ENCODE data around the gene OCSTAMP.

OCSTAMP gene

GRCh38 chr20:46572790-46573189 lies 22.3 kb upstream of the OCSTAMP start:
- DNase-seq, result no peak

DNA sequence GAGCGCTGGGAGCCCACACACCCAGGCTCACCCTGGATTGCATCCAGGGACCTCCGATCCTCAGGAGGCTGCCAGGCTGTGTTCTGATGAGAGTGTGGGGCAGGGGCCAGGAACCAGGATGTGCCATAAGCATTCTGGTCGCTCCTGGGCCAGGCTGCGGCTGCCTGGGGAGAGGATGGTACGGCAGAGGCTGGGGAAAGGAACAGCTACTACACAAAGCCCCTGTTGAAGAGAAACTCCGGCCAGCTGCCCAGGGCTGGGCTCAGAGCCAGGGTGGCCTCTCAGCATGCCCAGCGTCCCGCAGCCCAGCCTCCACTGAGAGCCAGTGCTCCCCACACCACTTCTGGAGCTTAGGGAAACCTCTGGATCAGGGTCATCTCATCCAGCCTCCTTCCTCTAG lies 21.7 kb upstream of the OCSTAMP start:
- DNase-seq, result no peak

GRCh38 chr20:46571418-46571817 lies 21.0 kb upstream of the OCSTAMP start:
- no peak for DNase-seq

- no peak for DNase-seq
Observed at GRCh38 chr20:46570956-46571355, 20.5 kb upstream of the OCSTAMP start.

DNA sequence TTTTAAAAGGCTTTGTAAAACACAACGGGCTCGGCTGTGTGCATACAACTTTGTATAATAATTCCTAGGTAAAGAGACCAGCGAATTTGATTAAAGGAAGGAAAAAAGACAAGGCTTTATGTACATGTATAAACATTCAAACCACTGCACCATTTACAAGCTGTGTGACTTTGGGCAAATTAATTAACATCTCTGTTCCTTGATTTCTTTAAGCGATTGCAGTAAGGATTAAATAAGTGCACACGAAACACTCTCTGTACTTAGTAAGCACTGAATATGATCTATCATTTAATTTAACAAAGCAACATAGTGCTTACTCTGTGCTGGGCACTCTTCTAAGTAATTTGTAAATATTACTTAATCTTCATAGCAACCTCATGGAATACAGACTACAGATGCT lies 19.5 kb upstream of the OCSTAMP start:
- no peak for DNase-seq

DNA sequence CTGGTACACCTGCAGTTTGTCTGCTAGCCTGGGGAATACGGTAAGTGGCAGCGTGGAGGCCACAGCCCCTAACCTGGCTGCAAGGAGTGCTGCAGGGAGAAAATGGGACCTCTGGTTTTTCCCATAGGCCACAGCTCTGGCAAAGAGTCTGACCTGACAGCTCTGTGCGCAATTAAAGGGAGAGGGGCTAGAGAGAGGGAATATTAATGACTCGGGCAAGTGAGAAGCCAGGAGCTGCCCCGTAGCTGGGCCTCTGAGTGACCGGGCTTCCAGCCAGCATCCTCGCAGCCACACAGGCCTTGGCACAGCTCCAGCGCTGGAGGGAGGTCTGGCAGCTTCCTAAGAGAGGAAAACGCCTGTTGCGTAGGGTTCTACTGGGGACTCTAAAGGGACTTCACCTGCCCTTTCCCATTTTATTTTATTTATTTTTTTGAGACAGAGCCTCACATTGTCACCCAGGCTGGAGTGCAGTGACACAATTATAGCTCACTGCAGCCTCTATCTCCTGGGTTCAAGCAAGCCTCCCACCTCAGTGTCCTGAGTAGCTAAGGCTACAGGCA lies 18.2 kb upstream of the OCSTAMP start:
- no peak for DNase-seq

DNA sequence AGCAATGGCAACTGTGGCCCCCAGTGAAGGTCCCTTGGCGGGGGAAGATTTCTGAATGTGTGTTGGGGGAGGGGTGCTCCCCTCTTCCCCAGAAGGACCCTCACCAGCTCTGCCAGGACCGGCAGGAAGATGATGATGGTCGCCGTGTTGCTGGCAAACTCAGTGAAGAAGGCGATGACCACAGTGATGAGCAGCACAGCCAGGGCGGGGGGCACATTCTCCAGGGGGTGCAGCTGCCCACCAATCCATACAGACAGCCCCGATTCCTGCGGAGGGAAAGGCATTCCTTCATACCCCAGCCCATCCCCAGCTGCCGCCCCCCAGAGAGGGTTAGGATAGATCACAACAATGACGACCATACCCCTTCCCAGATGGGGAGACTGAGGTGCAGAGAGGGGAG lies 15.7 kb upstream of the OCSTAMP start:
- no peak for DNase-seq

GRCh38 chr20:46564241-46564957 lies 13.9 kb upstream of the OCSTAMP start:
- no peak for DNase-seq

- no peak for DNase-seq
Observed at GRCh38 chr20:46563860-46564221, 13.4 kb upstream of the OCSTAMP start.

DNA sequence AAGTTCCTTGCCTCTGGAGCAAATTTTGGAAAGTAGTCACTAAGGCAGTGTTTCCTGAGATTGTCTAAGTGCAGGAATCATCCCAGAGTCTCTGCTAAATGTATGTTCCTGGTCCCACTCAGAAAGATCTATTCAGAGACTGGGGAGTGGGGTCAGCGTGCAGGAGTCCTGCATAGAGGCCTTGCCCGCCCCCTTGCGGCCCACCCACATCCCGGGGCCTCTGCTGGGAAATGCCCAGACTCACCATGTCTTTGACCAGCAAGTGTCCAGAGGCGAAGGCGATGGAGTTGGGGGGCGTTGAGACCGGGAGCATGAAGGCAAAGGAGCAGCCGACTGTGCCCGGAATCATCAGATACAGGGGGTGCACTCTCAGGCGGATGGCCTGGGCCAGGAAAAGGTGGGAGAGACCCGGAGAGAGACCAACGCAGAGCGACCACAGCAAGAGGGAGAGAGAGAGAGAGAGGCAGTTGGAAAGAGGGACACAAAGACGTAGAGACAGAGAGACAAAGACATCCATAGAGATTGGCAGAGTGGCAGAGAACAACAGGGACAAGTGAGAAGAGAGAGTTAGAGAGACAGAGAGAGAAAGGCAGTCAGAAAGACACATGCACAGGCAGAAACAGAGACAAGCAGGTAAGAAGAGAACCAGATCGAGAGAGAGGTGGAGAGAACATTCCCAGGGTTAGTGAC lies 12.9 kb upstream of the OCSTAMP start:
- no peak for DNase-seq

DNA sequence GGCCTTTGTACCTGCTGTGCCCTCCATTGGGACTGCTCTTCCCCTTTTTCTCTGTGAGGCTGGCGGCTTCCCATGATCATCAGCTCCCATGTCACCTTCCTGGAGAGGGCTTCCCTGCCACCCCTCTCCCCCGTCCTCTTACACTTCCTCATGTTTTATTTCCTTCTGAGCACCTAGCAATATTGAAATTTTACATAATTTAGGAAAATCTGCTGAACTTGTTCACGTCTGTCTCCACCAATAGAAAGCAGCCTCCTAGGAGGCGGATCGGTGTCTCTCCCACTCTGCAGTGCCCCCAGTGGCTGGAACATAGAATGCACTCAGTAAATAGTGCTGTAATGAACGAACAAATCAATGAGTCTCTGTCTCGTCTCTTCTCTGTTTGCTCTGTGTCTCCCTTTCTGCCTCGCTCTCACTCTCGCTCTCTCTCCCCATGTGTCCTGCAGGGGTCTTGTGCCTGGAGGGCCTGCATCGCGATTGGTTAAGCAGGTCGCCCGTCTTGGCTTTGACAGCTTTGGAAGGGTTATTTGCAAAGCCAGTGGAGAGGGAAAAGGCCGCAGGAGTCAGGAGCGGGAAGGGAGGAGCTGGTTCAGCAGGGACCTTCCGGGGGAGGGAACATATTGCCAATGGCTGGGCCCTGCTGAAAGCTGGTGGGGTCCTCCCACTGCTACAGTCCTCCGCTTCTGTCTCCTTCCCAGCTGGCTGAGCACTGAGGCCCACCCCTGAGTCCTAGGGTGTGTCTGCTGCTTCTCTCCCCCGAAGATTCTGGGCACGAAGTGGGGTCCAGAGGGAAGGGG lies 12.1 kb upstream of the OCSTAMP start:
- DNase-seq, result peak in 4 of 6 experiments; percentile 3 to 29 (median 24)

- no peak for DNase-seq
Observed at GRCh38 chr20:46562009-46562372, 11.5 kb upstream of the OCSTAMP start.

- DNase-seq, result no peak
Observed at GRCh38 chr20:46559685-46560440, 9.4 kb upstream of the OCSTAMP start.

- DNase-seq, result no peak
Observed at GRCh38 chr20:46559001-46559400, 8.5 kb upstream of the OCSTAMP start.

DNA sequence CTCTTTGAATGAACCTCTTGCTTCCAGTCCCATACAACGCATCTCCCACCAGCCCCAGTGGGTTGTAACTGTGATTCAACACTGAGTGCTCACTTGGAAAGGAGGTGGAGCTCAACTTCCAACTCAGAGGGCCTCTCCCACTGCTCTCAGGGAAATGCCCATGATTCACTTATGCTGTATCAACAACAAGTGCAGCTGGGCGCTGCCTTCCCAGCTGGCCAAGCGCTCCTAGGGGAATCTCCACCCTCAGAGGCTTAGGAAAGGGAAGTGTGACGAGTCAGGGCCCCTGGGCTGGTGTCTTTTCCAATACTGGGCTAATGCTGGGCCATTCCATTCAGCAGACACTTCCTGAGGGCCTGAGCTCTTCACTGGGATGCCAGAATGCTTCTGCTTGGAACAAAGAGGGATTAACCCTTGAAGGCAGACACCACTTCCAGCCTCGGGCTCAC lies 8.1 kb upstream of the OCSTAMP start:
- no peak for DNase-seq

- DNase-seq, result no peak
Observed at GRCh38 chr20:46557231-46557956, 6.9 kb upstream of the OCSTAMP start.

- DNase-seq, result no peak
Observed at GRCh38 chr20:46555370-46555956, 5.0 kb upstream of the OCSTAMP start.

GRCh38 chr20:46554828-46555227 lies 4.4 kb upstream of the OCSTAMP start:
- no peak for DNase-seq

- DNase-seq, result no peak
Observed at GRCh38 chr20:46553926-46554325, 3.5 kb upstream of the OCSTAMP start.

GRCh38 chr20:46552460-46553420 lies 2.3 kb upstream of the OCSTAMP start:
- DNase-seq, result no peak
